K562 (cell line): ENCODE results near the gene TIMM44. TPM values are rescaled to one million over a fixed set of nuclear protein-coding genes. Genes with fewer than 3 reads are reported as not detected.

Experiments
- ARHGAP35 ChIP-seq: fragments of 450-650 bp; IDR thresholded peaks from 2 replicates; pipeline ENCODE4 v1.6.1; 2018; ENCODE audit not compliant: partially characterized antibody
- ARNT ChIP-seq, 2 experiments: fragments of 450-650 bp; IDR thresholded peaks; 2 replicates each; pipeline ENCODE4 v1.6.1; 2016; ENCODE audit warnings: mild to moderate bottlenecking in 1 of 2
- ASH1L ChIP-seq: fragments of 450-650 bp; IDR thresholded peaks from 2 replicates; pipeline ENCODE4 v1.6.1; 2018; ENCODE audit warnings: borderline replicate concordance, mild to moderate bottlenecking, low read depth; ENCODE audit not compliant: partially characterized antibody
- CBFA2T2 ChIP-seq: fragments of 450-650 bp; conservative IDR thresholded peaks from 2 replicates; pipeline ENCODE4 v1.6.1; 2017; ENCODE audit warnings: mild to moderate bottlenecking
- CREBBP ChIP-seq: IDR thresholded peaks from one replicate; pipeline ENCODE4 v1.6.1; 2012; ENCODE audit warnings: low read depth, mild to moderate bottlenecking, control low read depth, inconsistent platforms, low read length
- ESRRA ChIP-seq: fragments of 450-650 bp; IDR thresholded peaks from 2 replicates; pipeline ENCODE4 v1.6.1; 2014; ENCODE audit warnings: low read depth, mild to moderate bottlenecking, moderate library complexity, borderline replicate concordance
- ETV1 ChIP-seq: fragments of 450-650 bp; conservative IDR thresholded peaks from 2 replicates; pipeline ENCODE4 v1.6.1; 2016; ENCODE audit warnings: missing genetic modification characterization, control low read depth, low read depth, missing compliant biosample characterization
- KLF13 ChIP-seq: fragments of 450-650 bp; IDR thresholded peaks from 2 replicates; pipeline ENCODE4 v1.6.1; 2016; ENCODE audit warnings: missing genetic modification characterization, low read depth, mild to moderate bottlenecking, missing compliant biosample characterization, moderate library complexity, borderline replicate concordance
- MCM5 ChIP-seq: fragments of 450-650 bp; IDR thresholded peaks from 2 replicates; pipeline ENCODE4 v1.6.1; 2016; ENCODE audit warnings: low read depth
- MLLT1 ChIP-seq, 2 experiments: fragments of 450-650 bp; IDR thresholded peaks; 2 replicates each; pipeline ENCODE4 v1.6.1; 2016
- RFX7 ChIP-seq: fragments of 250-450 bp; sonication (Bioruptor Pico); IDR thresholded peaks from 2 replicates; pipeline ENCODE4 v1.5.1; 2021; ENCODE audit warnings: mild to moderate bottlenecking
- STAT6 ChIP-seq: sonication (generic); formaldehyde crosslinking; IDR thresholded peaks from 2 replicates; pipeline ENCODE4 v1.8.1; 2023; ENCODE audit warnings: mild to moderate bottlenecking, missing genetic modification reagents
- SUPT5H ChIP-seq: fragments of 450-650 bp; IDR thresholded peaks from 2 replicates; pipeline ENCODE4 v1.6.1; 2016
- YY1 ChIP-seq, 3 experiments: IDR thresholded peaks; 2 replicates each; pipeline ENCODE4 v1.6.1; 2011; ENCODE audit warnings: low read length in 2 of 3, mild to moderate bottlenecking in 2 of 3, moderate library complexity in 2 of 3, borderline replicate concordance in 1 of 3, control low read depth in 1 of 3, low read depth in 1 of 3; ENCODE audit not compliant: insufficient read depth in 3 of 3, insufficient replicate concordance in 2 of 3, control insufficient read depth in 1 of 3, insufficient read length in 1 of 3; ENCODE audit errors: extremely low read depth in 1 of 3
- ZFP30 ChIP-seq: fragments of 250-450 bp; sonication (Bioruptor Pico); IDR thresholded peaks from 2 replicates; pipeline ENCODE4 v1.8.0; 2022; ENCODE audit warnings: moderate library complexity, mild to moderate bottlenecking, inconsistent platforms, borderline replicate concordance
- ZNF274 ChIP-seq: IDR thresholded peaks from 2 replicates; pipeline ENCODE4 v1.6.1; 2011; ENCODE audit warnings: low read depth, mild to moderate bottlenecking, low read length, moderate library complexity, borderline replicate concordance
- ZNF431 ChIP-seq: sonication (generic); formaldehyde crosslinking; IDR thresholded peaks from 2 replicates; pipeline ENCODE4 v1.8.0; 2022; ENCODE audit warnings: mild to moderate bottlenecking, missing genetic modification reagents
- polyA plus RNA-seq, 8 experiments: library from polyadenylated mRNA; depleted of rRNA in 4 of 8; stranded (reverse) in 5 of 8; unstranded in 3 of 8; fragments of >200 nt; fragmentation: Nextera tagmentation in 2 of 8; fragmentation: Illumina TruSeq in 1 of 8; extraction: Ambion mirVana in 2 of 8; extraction: Trizol in 1 of 8; gene quantifications; 2 replicates each; pipeline versions ENCODE4 v1.2.1 to v1.2.3, GENCODE V29; 2011 to 2014; ENCODE audit warnings: inconsistent platforms in 1 of 8, missing spikeins in 1 of 8
- total RNA-seq, 7 experiments: library from RNA; depleted of rRNA in 6 of 7; stranded (reverse); fragments of >200 nt in 6 of 7; fragmentation: Illumina TruSeq in 2 of 7; extraction: Trizol in 2 of 7; gene quantifications; 2 replicates each; pipeline versions ENCODE4 v1.2.1 to v1.2.3, GENCODE V29; 2011 to 2021; ENCODE audit warnings: low replicate concordance in 1 of 7
- TF ChIP-seq, protein P1 (sequence below): fragments of 250-450 bp; sonication (Bioruptor Pico); IDR thresholded peaks from 2 replicates; pipeline ENCODE4 v1.8.0; 2021; ENCODE audit warnings: borderline replicate concordance, mild to moderate bottlenecking, moderate library complexity; ENCODE audit not compliant: poor library complexity, severe bottlenecking
- TF ChIP-seq, protein P2 (sequence below): fragments of 450-650 bp; IDR thresholded peaks from 2 replicates; pipeline ENCODE4 v1.6.1; 2018; ENCODE audit warnings: mild to moderate bottlenecking, low read depth; ENCODE audit not compliant: partially characterized antibody

The TIMM44 gene
- total and polyA plus RNA-seq, 9 of the 15 experiments (the other 6 are each of a cell fraction or from before 2014, with no cell fraction given), result 10.3 to 231 (median 89.3) TPM

GRCh38 chr19:7903244-7904073 is 40.0 kb downstream of the TIMM44 start, which contains the start of gene MAP2K7 (continued):
- TF ChIP-seq, protein P1, sequence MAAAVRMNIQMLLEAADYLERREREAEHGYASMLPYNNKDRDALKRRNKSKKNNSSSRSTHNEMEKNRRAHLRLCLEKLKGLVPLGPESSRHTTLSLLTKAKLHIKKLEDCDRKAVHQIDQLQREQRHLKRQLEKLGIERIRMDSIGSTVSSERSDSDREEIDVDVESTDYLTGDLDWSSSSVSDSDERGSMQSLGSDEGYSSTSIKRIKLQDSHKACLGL (CRISPR knock-in tag), result no peak
- TF ChIP-seq CREBBP (no peak), YY1 (IDR thresholded peaks at IDR 0.05; ENCODE audit: borderline replicate concordance in 1 of 3, control insufficient read depth in 1 of 3, extremely low read depth in 1 of 3, insufficient read depth in 3 of 3, insufficient read length in 1 of 3, insufficient replicate concordance in 2 of 3, low read depth in 1 of 3, low read length in 2 of 3) (peak; percentile 83 to 92 (median 91)), STAT6 (CRISPR knock-in tag) (no peak), CBFA2T2 (no peak), ASH1L (no peak), ZNF274 (no peak), SUPT5H (peak; percentile 97), ZFP30 (CRISPR knock-in tag) (no peak), ZNF431 (no peak), ARNT (IDR thresholded peaks at IDR 0.05) (no peak), ETV1 (tag) (no peak), KLF13 (tag) (peak; percentile 49; the same call in 1 of the 2 replicates), MCM5 (no peak), MLLT1 (IDR thresholded peaks at IDR 0.05) (no peak), RFX7 (CRISPR knock-in tag) (no peak), ESRRA (peak; percentile 71), ARHGAP35 (no peak)
- TF ChIP-seq, protein P2, sequence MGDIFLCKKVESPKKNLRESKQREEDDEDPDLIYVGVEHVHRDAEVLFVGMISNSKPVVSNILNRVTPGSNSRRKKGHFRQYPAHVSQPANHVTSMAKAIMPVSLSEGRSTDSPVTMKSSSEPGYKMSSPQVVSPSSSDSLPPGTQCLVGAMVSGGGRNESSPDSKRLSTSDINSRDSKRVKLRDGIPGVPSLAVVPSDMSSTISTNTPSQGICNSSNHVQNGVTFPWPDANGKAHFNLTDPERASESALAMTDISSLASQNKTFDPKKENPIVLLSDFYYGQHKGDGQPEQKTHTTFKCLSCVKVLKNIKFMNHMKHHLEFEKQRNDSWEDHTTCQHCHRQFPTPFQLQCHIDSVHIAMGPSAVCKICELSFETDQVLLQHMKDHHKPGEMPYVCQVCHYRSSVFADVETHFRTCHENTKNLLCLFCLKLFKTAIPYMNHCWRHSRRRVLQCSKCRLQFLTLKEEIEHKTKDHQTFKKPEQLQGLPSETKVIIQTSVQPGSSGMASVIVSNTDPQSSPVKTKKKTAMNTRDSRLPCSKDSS, result no peak
